NCI-H1105 (cell line): ENCODE measurements around the gene SLC11A1.

ENCODE experiments used
- DNase-seq: peaks from one replicate; lab custom pipeline; 2025; lab: John Stamatoyannopoulos, UW

SLC11A1 gene

DNA sequence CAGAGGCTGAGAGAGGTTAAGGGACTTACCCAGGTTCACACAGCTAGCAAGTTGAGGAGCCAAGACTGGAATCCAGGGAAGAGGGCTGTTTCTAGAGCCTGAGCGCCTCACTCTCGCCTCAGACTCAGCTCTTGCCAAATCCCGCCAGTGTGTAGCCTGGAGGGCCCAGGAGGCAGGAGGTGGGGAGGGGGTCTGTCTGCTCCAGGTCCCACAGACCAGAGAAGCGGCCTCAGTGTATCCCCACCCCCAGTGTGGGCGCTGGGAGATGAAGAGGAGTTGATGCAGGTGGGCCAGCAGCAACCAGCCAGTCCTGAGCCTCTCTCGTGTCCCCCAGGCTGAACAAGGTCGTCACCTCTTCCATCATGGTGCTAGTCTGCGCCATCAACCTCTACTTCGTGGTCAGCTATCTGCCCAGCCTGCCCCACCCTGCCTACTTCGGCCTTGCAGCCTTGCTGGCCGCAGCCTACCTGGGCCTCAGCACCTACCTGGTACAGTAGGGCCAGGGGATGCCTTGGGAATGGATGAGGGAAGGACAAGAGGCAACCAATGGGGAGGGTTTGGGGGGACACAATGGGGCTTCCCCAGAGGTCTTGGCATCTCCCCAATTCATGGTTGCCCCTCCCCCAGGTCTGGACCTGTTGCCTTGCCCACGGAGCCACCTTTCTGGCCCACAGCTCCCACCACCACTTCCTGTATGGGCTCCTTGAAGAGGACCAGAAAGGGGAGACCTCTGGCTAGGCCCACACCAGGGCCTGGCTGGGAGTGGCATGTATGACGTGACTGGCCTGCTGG is 12.4 kb downstream of the SLC11A1 start:
- DNase-seq, result no peak

DNA sequence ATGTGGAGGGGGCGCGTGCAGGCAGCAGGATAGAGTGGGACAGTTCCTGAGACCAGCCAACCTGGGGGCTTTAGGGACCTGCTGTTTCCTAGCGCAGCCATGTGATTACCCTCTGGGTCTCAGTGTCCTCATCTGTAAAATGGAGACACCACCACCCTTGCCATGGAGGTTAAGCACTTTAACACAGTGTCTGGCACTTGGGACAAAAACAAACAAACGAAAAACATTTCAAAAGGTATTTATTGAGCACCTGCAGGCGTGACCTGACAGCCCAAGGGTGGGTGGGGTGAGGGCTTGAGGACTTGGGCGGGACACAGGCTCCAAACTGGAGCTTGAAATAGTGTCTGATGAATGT is 13.0 kb downstream of the SLC11A1 start:
- no peak for DNase-seq

GRCh38 chr2:218395456-218395825 is 13.4 kb downstream of the SLC11A1 start:
- DNase-seq, result no peak

DNA sequence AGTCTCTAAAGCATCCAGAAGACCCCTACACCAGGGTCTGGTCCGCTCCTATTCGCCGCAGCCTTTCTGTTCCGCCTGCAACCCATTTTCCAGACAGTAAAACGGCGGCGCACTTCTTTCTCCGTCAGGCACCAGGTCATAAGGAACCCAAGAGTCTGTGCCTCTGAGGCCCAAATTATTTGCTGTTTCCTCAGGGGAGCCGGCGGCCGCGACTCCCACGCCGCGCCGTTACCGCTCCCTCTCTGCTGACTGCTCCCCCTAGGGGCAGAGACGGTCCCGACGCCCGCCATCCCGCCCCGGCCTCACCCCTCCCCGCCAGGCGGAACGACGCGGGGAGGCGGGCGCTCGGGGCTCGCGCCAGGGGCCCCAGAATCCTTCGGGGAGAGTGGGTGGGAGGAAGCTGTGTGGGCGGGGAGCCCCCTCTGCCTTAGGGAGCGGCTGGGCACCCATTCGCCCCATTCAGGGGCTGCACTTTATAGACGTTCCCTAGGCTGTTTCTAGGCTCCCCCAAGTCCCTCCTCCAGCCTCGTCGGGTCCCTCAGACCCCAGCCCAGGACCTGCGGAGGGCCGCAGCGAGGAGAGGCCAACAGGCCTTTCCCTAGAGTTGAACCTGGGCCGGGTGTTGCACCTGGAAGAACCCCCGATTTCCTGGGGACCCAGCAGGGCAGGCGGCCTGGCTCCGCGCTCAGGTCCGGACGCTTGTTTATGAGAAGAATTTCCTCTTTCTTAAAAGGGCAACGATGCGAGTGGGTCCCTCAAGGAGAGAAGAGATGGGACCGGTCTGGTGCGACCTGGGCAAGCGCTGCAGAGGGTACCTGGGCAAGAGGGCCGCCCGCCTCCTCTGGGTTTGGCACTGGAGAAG is 14.0 kb downstream of the SLC11A1 start:
- DNase-seq, result peak; percentile 88

DNA sequence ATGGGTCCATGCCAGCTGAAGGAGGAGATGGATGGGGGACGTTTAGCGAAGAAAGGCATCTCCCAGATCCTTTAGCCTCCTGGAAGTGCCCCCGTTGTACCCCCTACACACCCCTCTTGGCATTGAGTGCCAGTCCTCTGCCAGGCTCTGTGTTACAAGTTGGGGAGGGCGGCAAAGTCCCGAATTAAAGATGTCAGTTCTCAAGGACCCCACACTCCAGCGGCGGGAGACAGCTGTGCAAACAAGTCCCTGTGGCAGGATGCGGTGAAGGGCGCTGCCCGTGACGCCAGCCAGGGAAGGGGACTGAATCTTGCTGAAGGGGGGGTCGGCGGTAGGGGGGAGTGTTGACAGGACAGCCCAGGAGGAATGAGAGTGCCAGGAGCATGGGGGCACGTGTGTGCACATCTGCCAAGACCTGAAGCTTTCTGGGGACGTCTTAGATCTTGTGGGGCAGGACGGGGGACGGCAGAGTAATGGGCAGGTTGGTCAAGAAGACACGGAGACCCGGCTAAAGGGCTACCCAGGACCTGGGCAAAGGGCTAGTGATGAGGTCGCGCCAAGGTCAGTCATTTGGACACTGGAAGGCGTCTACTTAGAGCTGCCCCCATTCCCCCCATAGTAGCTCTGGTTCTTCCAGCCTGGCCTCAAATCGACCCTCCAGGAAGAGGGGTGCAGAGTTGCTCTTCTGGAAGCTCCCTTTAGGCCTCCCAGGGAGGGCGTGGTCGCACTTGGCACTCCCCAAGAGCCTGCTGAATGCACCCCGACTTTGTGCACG is 14.8 kb downstream of the SLC11A1 start:
- DNase-seq, result peak; percentile 78

DNA sequence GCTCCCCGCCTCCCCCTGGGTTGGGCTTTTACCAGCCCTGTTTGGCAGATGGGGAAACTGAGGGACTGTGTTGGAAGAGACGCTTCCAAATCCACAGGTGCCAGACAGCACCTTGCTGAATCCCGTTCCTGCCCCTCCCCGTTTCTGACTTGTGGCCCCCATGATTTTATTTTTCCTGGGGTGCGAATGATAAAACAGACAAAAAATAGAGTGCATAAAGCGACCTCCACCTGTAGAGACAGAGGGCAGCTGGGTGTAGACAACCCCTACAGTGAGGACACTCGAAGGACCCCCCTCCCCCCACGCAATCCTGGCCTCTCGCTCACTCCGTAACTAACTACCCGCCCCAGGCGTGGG is 15.4 kb downstream of the SLC11A1 start:
- no peak for DNase-seq

GRCh38 chr2:218397820-218398436 is 15.9 kb downstream of the SLC11A1 start:
- peak; percentile 37 for DNase-seq

DNA sequence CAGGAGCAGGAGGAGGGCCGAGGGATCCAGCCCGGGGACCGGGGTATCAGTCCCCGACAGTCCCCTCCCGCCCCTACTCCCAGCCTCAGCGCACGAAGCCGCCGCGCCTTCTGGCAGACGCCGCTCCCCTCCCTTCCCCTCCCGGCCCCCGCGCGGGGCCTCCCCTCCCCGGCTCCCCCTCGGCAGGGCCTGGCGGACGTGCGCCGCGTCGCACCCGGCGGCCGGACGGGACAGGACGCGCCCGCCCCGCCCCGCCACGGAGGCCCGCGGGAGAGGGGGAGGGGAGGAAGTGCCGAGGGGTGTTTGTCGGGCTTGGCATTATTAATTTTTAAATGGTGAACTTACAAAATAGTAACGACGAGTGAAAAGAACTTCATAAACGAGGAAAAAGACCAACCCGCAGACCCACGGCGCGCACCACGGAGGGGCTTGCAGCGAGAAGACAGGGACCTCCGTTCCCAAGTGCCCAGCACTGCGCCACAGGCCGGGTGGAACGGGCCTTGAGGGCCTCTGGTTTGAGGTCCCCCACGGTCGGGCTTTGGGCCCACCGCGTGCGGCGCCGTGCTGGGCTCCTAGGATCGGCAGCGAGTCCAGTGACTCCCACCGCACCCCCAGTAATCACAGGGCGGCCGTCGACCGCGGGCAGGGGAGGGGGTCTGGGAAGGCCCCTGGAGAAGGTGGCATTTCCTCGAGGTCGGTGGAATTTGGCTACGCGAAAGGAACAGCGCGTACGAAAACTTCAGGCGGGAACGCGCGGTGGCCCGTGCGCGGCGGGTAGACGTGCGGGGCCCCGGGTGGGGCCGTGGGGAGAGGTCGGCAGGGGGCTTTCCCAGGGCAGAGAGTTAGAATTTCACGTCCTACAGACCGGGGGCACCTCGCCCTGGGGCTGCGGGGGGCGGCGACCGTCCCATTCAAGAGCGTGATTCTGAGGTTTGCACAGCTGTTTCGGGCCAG is 16.6 kb downstream of the SLC11A1 start:
- DNase-seq, result peak; percentile 21

- DNase-seq, result peak; percentile 83
Measured at GRCh38 chr2:218399391-218400166, 17.5 kb downstream of the SLC11A1 start, which contains the start of gene CTDSP1. Gene CTDSP1 (plus strand): TSS chr2:218399868. CDS start chr2:218400091, 223 bp downstream.

DNA sequence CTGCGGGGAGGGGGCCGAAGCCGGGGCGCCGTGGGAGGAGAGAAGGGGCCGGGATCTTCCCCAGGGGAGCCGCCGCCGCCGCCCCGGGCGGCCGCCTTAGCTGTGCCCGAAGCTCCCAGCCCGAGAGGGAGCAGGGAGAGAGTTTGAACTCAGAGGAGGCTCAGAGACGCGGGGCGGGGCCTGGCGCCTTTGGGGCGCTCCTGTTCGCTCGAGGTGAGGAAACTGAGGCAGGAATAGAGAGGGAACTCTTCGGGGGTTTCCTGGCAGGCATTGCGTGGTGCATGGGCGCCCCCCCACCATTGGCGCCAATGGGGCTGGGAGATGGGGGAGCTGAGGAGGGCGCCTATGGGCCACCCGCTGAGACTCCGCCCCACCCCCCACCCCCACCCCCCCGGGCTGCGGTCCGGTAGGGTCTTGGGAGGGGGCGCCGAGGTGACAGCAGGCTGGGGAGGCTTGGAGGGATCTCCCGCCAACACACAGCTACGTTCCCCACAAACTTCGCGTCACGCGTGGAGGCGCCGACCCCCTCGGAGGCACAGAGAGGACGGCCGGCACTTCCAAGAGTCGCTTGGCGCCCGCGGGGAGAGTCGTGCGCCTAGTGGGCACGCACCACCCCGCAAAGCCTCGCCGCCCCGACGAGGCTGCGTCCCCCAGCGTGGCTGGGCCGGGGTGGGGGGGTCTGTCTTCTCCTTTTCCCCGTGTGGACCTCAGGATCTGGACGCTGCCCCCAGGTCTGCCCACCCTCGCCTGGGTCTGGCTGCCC is 18.3 kb downstream of the SLC11A1 start:
- no peak for DNase-seq

DNA sequence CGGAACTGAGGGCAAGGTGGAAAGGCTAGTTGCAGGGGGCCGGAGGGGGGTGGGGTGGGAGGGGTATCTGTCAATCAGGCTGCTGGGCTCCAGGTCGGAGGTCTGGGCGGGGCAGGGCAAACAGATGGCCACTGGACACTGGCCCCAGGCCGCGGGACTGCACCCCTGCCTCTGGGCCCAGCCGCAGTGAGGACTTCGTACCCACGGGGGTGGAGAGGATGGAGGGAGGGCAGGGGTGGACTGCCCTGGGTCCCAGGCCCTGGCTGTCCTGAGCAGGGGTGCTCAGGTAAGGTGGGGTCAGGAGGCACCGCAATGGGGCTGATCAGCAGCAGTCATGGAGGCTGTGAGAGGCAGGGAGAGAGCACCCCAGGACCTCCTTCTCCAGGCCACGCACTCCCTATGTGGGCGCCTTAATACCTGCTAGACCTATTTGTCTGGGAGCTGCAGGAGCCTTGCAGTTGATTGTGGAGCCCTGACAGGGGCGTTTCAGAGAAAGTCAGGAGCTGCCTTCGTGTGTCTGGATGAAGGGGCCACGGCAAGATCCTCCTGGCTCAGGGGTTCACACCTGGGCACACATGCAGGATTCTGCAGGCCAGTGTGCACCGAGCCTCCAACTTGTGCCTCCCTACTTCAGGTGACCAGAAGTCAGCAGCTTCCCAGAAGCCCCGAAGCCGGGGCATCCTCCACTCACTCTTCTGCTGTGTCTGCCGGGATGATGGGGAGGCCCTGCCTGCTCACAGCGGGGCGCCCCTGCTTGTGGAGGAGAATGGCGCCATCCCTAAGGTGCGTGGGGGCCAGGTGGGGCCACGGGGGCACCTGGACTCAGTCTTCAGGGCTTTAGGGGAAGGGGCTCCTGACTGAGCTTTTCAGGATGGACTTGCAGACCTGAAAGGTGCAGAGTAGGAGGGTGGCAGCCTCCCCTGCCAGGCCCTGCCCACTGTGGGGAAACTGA is 19.1 kb downstream of the SLC11A1 start:
- no peak for DNase-seq

GRCh38 chr2:218401890-218402289 is 19.8 kb downstream of the SLC11A1 start:
- no peak for DNase-seq

DNA sequence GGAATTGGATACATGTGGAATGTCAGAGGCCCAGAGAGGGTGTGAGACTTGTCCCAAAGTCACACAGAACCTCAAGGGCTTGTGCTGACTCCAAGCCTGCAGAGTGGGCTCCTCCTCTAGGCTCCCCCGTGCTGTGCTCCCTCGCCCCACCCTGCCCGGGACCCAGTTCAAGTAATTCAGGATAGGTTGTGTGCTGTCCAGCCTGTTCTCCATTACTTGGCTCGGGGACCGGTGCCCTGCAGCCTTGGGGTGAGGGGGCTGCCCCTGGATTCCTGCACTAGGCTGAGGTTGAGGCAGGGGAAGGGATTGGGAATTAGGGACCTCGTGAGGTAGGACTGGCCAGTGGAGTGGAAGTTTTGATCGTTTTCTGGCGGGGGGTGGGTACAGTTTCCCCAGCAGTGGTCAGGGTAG is 20.4 kb downstream of the SLC11A1 start:
- DNase-seq, result no peak

GRCh38 chr2:218402911-218403411 is 20.9 kb downstream of the SLC11A1 start:
- no peak for DNase-seq

GRCh38 chr2:218403810-218404209 is 21.7 kb downstream of the SLC11A1 start:
- DNase-seq, result no peak

- no peak for DNase-seq
Measured at GRCh38 chr2:218404351-218405085, 22.4 kb downstream of the SLC11A1 start.

DNA sequence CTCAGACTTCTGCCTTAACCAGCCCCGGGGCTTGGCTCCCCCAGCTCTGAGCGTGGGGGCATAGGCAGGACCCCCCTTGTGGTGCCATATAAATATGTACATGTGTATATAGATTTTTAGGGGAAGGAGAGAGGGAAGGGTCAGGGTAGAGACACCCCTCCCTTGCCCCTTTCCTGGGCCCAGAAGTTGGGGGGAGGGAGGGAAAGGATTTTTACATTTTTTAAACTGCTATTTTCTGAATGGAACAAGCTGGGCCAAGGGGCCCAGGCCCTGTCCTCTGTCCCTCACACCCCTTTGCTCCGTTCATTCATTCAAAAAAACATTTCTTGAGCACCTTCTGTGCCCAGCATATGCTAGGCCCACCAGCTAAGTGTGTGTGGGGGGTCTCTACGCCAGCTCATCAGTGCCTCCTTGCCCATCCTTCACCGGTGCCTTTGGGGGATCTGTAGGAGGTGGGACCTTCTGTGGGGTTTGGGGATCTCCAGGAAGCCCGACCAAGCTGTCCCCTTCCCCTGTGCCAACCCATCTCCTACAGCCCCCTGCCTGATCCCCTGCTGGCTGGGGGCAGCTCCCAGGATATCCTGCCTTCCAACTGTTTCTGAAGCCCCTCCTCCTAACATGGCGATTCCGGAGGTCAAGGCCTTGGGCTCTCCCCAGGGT is 23.1 kb downstream of the SLC11A1 start:
- no peak for DNase-seq
